ENCODE results near the gene NANOS3. TPM values are rescaled to one million over a fixed set of nuclear protein-coding genes. Genes with fewer than 3 reads are reported as not detected.

NANOS3 gene
- total and polyA plus RNA-seq, 9 of the 15 experiments (the other 6 are each of a cell fraction or from before 2014, with no cell fraction given): not detected

- no peaks in the 10 kb centered on the region for H3K9me3 ChIP-seq (replicated peaks; ENCODE audit: control insufficient read depth, insufficient read depth, low read depth, low read length)
- ChIA-PET CTCF (ENCODE audit: low intra/inter-chr PET ratio) (interaction anchor here (1.2 kb wide), 1 partner anchor 63 kb away, joined by 3 read pairs; no protein-coding TSS in a partner anchor), POLR2A (interaction anchor here (1.1 to 2.4 kb wide), 2 partner anchors 9 to 12 kb away, joined by 5 to 9 read pairs; no protein-coding TSS in a partner anchor)
- peak overlapping the region; percentile 98; the same call in 2 of the 3 replicates for H3K27ac ChIP-seq (ENCODE audit: extremely low read depth, low read depth, low read length)
- no peak overlapping the region for H2AFZ ChIP-seq (ENCODE audit: low read depth, low read length)
- no peak overlapping the region; the same call in 1 of the 2 replicates for H3K4me3 ChIP-seq
- TF ChIP-seq CC2D1A (IDR thresholded peaks at IDR 0.05) (0 out of 2 replicates have a peak, but pooled peaks have one; percentile 7), ADNP (tag; IDR thresholded peaks at IDR 0.05) (peak; percentile 94), ARHGAP35 (IDR thresholded peaks at IDR 0.05; ENCODE audit: partially characterized antibody) (no peak)
- H3K4me1 ChIP-seq (replicated peaks in 1 of 2; ENCODE audit: control insufficient read depth in 2 of 2, insufficient read depth in 2 of 2, low read length in 2 of 2): peaks cover 46 to 74% of the 10 kb centered on the region in 2 experiments
- BruUV-seq (replicated peaks): no TSS peak
- no peak for FAIRE-seq
- in situ Hi-C loops (cut with MboI): loop anchor here (10.0 kb wide), 1 partner anchor 574 kb away; no protein-coding TSS in a partner anchor
- H3K79me2 ChIP-seq (ENCODE audit: control insufficient read depth, insufficient read depth, low read length): no peaks in the 10 kb centered on the region
- H3K4me2 ChIP-seq (ENCODE audit: insufficient read depth, low read length): peak overlapping the region; percentile 79; the same call in 1 of the 2 replicates
- 70% methylated on average over 4 of the region's 4 CpGs for WGBS (ENCODE audit: insufficient coverage, low coverage, missing lambda C conversion rate)
- no peaks in the 10 kb centered on the region for H3K36me3 ChIP-seq (ENCODE audit: control insufficient read depth, insufficient read depth, low read length)
- no peak for ATAC-seq
- no peaks in the 10 kb centered on the region for H3K27me3 ChIP-seq (ENCODE audit: control insufficient read depth in 2 of 2, insufficient read depth in 2 of 2, low read length in 2 of 2)
- no peak for DNase-seq (ENCODE audit: extremely low read depth in 1 of 4, low spot score in 3 of 4)
- no peaks in the 10 kb centered on the region for H3K9me1 ChIP-seq (ENCODE audit: control insufficient read depth, insufficient read depth, low read length)
- 0 out of 4 replicates have a peak overlapping the region, but pooled peaks of 1 of the 2 experiments have one; percentile 90 for H3K9ac ChIP-seq (ENCODE audit: insufficient read depth in 1 of 2, low read depth in 2 of 2, low read length in 2 of 2)
- no peaks in the 10 kb centered on the region for H4K20me1 ChIP-seq (replicated peaks; ENCODE audit: control insufficient read depth, insufficient read depth, low read length)
- intact Hi-C loops (cut with micrococcal nuclease): no loop called here
These were observed 28.6 kb upstream of the NANOS3 start for GRCh38 chr19:13848340-13848677.
